Tibial nerve (tissue), 4 donors: ENCODE data around the gene UBE2G1. TPM values are rescaled to one million over a fixed set of nuclear protein-coding genes. Genes with fewer than 3 reads are reported as not detected.

Experiments
- DNase-seq, 2 donors: peaks; one replicate each; pipeline ENCODE4 v3.0.0-alpha.2; 2019; ENCODE audit warnings: low spot score in 2 of 2
- H3K27ac ChIP-seq, 4 donors: fragments of 200-600 bp; sonication (generic) in 3 of 4; one replicate each; pipeline ENCODE4 v1.5.1; 2017 to 2019; ENCODE audit warnings: mild to moderate bottlenecking in 1 of 4
- H3K27me3 ChIP-seq, 2 donors: fragments of 200-600 bp; sonication (generic) in 1 of 2; one replicate each; pipeline versions ENCODE4 v1.5.1 to v1.6.0; 2017 to 2019
- H3K36me3 ChIP-seq, 3 donors: fragments of 200-600 bp; sonication (generic); one replicate each; pipeline ENCODE4 v1.5.1; 2018 to 2019
- H3K4me1 ChIP-seq, 4 donors: fragments of 200-600 bp; sonication (generic) in 3 of 4; one replicate each; pipeline ENCODE4 v1.5.1; 2017 to 2019
- H3K4me3 ChIP-seq, 4 donors: fragments of 200-600 bp; sonication (generic) in 3 of 4; one replicate each; pipeline ENCODE4 v1.5.1; 2017 to 2019; ENCODE audit warnings: mild to moderate bottlenecking in 1 of 4, moderate library complexity in 1 of 4
- H3K9me3 ChIP-seq, 4 donors: fragments of 200-600 bp; sonication (generic) in 3 of 4; one replicate each; pipeline ENCODE4 v1.5.1; 2017 to 2019
- CTCF ChIP-seq, 5 experiments: fragments of 200-600 bp in 3 of 5; fragments of 450-650 bp in 2 of 5; sonication (generic) in 3 of 5; IDR thresholded peaks; one replicate each; pipeline ENCODE4 v1.5.1; 2016 to 2019; ENCODE audit warnings: antibody characterized with exemption in 5 of 5, mild to moderate bottlenecking in 3 of 5, moderate library complexity in 2 of 5
- EP300 ChIP-seq, 2 donors: sonication (generic); formaldehyde crosslinking; IDR thresholded peaks; one replicate each; pipeline ENCODE4 v1.6.1; 2017; ENCODE audit warnings: antibody characterized with exemption in 2 of 2, mild to moderate bottlenecking in 1 of 2
- POLR2A ChIP-seq, 2 donors: fragments of 450-650 bp; IDR thresholded peaks; one replicate each; pipeline ENCODE4 v1.6.1; 2017; ENCODE audit warnings: antibody characterized with exemption in 2 of 2, mild to moderate bottlenecking in 2 of 2, moderate library complexity in 2 of 2
- WGBS, 2 donors: methylation state at CpG; one replicate each; pipeline ENCODE4 v1.1.5; 2018; 5-methylcytosine and 5-hydroxymethylcytosine counted together
- total RNA-seq, 4 donors: library from RNA; depleted of rRNA; stranded (reverse); fragments of >200 nt; gene quantifications; one replicate each; pipeline ENCODE4 v1.1.0, GENCODE V29; 2016

Gene UBE2G1
- total RNA-seq, 4 donors from 2014 or later, result 30.4 to 50.7 (median 38.3) TPM

- Histone ChIP-seq H3K36me3 (peaks cover 0 to 11% (median 0%) of the 10 kb centered on the region in 3 donors), H3K27ac (no peak overlapping the region), H3K9me3 (no peaks in the 10 kb centered on the region), H3K4me3 (no peak overlapping the region), H3K27me3 (no peaks in the 10 kb centered on the region), H3K4me1 (peaks cover 0 to 33% (median 16%) of the 10 kb centered on the region in 4 donors)
- no peak for DNase-seq
- TF ChIP-seq CTCF (IDR thresholded peaks at IDR 0.05) (no peak), POLR2A (IDR thresholded peaks at IDR 0.05) (no peak), EP300 (IDR thresholded peaks at IDR 0.05) (no peak)
- WGBS, 2 donors, result 86 to 93% methylated on average over 7 of the region's 7 CpGs
Measured at GRCh38 chr17:4307179-4307930, 59.1 kb downstream of the UBE2G1 start.

GRCh38 chr17:4305224-4305623 is 61.3 kb downstream of the UBE2G1 start:
- TF ChIP-seq CTCF (IDR thresholded peaks at IDR 0.05) (no peak), EP300 (IDR thresholded peaks at IDR 0.05) (no peak), POLR2A (IDR thresholded peaks at IDR 0.05) (no peak)
- H3K27me3 ChIP-seq, result no peaks in the 10 kb centered on the region
- 87 to 90% methylated on average over 7 of the region's 7 CpGs for WGBS, 2 donors
- H3K4me3 ChIP-seq, result no peak overlapping the region
- H3K4me1 ChIP-seq, result peaks cover 0 to 20% (median 11%) of the 10 kb centered on the region in 4 donors
- H3K27ac ChIP-seq, result no peak overlapping the region
- H3K9me3 ChIP-seq, result no peaks in the 10 kb centered on the region
- peaks cover 0 to 18% (median 0%) of the 10 kb centered on the region in 3 donors for H3K36me3 ChIP-seq
- DNase-seq, result no peak

GRCh38 chr17:4304417-4305027 is 62.0 kb downstream of the UBE2G1 start:
- no peak overlapping the region for H3K4me3 ChIP-seq
- H3K27ac ChIP-seq, result no peak overlapping the region
- H3K36me3 ChIP-seq, result peaks cover 0 to 18% (median 0%) of the 10 kb centered on the region in 3 donors

GRCh38 chr17:4301066-4301465 is 65.4 kb downstream of the UBE2G1 start:
- 51 to 64% methylated on average over 5 of the region's 5 CpGs for WGBS, 2 donors

More at GRCh38 chr17:4304417-4305027, 62.0 kb downstream of the UBE2G1 start:
- WGBS, 2 donors, result 48 to 49% methylated on average over 6 of the region's 6 CpGs
- H3K4me1 ChIP-seq, result peaks cover 0 to 15% (median 5%) of the 10 kb centered on the region in 4 donors
- H3K9me3 ChIP-seq, result no peaks in the 10 kb centered on the region
- DNase-seq, result peak in 1 of 2 donors; percentile 81
- no peaks in the 10 kb centered on the region for H3K27me3 ChIP-seq
- TF ChIP-seq EP300 (IDR thresholded peaks at IDR 0.05), result no peak
- TF ChIP-seq CTCF (IDR thresholded peaks at IDR 0.05), result peak; percentile 42 to 68 (median 62)

More at GRCh38 chr17:4301066-4301465, 65.4 kb downstream of the UBE2G1 start:
- Histone ChIP-seq H3K36me3 (peaks cover 0 to 10% (median 0%) of the 10 kb centered on the region in 3 donors), H3K4me1 (peaks cover 0 to 22% (median 0%) of the 10 kb centered on the region in 4 donors), H3K9me3 (no peaks in the 10 kb centered on the region), H3K27me3 (no peaks in the 10 kb centered on the region), H3K27ac (no peak overlapping the region), H3K4me3 (no peak overlapping the region)
- no peak for DNase-seq
- TF ChIP-seq EP300 (IDR thresholded peaks at IDR 0.05) (no peak), CTCF (IDR thresholded peaks at IDR 0.05) (no peak), POLR2A (IDR thresholded peaks at IDR 0.05) (no peak)
